ENCODE measurements around the gene TUBB.
"Not testable (repeated sequence)": the region's sequence is repeated elsewhere in the genome, so short reads cannot be mapped to it uniquely, and the experiment has no call there.

The TUBB gene

GRCh38 chr6:30719356-30719755 is 796 bp upstream of the TUBB start:
- no peak for DNase-seq

DNA sequence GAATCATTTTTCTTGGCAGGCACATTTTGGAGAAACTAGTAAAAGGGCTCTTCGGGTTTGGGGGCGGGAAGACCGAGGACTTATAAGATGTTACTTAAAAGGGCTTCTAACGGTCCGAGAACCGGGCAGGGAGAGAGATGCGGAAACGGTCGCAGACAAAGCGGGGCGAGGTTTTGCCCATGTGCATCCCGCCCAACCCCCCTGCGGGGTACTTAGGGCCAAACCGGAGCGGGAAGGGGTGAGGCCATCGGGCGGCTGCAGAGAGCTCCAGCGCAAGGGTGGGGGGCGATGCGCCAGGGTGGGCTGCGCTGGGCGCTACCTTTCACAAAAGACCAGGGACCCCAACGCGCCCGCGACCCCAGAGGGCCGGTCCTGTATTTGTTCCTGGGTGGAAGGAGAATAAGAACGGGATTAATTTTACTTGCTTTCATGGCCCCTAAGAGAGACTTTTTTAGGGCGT is 616 bp downstream of the TUBB start:
- DNase-seq, result peak; percentile 82

DNA sequence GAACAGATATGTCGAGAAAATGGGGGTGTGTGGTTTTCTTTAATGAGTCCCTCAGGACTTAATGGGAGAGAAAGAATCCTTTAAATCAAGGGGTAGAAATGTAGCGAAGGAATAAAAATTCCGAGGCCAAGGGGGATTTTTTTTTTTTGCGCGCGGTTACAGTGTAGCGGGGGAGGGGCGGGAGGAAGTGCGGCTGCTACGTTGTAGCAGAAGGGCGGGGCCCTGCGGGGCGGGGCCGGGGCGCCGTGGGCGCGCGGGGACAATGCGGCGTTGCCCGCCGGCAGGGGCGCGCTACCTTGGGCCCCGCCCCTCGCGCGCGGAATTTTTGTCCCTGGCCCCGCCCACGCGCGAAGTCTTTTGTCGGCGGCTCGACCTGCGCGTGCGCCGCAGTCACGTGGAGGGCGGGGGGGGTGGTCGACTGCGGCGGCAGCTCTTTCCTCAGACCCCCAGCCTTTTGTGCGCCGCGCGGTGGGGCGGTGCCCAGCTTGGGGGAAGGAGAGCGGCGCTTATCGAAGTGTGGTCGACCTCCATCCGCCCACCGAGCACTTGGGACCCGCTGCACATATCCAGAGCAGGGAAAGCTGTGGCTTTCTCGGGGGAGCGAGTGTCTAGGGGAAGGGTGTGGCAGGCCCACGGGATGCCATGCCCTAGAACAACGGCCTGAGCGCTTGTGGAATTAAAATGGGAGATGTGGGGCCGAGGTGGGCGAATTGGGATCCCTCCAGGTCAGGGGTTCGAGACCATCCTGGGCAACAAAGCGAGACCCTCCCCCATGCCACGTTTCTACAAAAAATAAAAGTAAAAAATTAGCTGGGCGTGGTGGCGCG is 1.3 kb downstream of the TUBB start:
- DNase-seq, result peak; percentile 92

DNA sequence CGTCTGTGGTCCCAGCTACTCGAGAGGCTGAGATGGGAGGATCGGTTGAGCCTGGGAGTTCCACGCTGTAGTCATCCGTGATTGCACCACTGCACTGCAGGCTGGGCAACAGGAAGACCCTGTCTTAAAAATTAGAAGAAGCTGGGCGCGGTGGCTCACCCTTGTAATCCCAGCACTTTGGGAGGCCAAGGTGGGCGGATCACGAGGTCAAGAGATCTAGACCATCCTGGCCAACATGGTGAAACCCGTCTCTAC is 1.8 kb downstream of the TUBB start:
- not testable (repeated sequence) for DNase-seq

DNA sequence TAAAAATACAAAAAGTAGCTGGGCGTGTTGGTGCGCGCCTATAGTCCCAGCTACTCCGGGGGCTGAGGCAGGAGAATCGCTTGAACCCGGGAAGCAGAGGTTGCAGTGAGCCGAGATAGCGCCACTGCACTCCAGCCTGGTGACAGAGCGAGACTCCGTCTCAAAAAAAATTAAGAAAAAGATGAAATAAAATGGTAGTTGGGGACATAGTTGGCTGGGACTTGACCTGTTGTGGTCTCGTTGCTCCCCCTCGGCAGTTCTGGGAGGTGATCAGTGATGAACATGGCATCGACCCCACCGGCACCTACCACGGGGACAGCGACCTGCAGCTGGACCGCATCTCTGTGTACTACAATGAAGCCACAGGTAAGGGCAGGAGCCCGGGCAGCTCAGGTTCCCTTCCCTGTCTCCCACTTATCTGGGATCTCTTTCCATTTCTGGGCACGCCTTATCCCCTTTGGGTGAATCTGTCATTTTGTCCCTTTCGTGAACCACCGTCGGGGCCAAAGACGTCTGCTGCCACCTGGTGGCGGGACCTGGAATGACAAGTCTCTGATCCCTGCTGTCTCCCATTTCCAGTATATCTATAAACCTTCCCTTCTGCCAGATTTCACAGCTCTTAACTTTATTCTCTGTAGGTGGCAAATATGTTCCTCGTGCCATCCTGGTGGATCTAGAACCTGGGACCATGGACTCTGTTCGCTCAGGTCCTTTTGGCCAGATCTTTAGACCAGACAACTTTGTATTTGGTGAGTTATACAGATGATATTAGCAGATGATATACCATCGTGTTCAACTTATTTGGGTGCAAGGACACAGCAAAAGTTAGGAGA is 2.3 kb downstream of the TUBB start:
- peak; percentile 87 for DNase-seq

- not testable (repeated sequence) for DNase-seq
These were observed 3.1 kb downstream of the TUBB start for GRCh38 chr6:30723159-30723842.

DNA sequence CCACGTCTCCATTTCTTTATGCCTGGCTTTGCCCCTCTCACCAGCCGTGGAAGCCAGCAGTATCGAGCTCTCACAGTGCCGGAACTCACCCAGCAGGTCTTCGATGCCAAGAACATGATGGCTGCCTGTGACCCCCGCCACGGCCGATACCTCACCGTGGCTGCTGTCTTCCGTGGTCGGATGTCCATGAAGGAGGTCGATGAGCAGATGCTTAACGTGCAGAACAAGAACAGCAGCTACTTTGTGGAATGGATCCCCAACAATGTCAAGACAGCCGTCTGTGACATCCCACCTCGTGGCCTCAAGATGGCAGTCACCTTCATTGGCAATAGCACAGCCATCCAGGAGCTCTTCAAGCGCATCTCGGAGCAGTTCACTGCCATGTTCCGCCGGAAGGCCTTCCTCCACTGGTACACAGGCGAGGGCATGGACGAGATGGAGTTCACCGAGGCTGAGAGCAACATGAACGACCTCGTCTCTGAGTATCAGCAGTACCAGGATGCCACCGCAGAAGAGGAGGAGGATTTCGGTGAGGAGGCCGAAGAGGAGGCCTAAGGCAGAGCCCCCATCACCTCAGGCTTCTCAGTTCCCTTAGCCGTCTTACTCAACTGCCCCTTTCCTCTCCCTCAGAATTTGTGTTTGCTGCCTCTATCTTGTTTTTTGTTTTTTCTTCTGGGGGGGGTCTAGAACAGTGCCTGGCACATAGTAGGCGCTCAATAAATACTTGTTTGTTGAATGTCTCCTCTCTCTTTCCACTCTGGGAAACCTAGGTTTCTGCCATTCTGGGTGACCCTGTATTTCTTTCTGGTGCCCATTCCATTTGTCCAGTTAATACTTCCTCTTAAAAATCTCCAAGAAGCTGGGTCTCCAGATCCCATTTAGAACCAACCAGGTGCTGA is 3.9 kb downstream of the TUBB start:
- not testable (repeated sequence) for DNase-seq

DNA sequence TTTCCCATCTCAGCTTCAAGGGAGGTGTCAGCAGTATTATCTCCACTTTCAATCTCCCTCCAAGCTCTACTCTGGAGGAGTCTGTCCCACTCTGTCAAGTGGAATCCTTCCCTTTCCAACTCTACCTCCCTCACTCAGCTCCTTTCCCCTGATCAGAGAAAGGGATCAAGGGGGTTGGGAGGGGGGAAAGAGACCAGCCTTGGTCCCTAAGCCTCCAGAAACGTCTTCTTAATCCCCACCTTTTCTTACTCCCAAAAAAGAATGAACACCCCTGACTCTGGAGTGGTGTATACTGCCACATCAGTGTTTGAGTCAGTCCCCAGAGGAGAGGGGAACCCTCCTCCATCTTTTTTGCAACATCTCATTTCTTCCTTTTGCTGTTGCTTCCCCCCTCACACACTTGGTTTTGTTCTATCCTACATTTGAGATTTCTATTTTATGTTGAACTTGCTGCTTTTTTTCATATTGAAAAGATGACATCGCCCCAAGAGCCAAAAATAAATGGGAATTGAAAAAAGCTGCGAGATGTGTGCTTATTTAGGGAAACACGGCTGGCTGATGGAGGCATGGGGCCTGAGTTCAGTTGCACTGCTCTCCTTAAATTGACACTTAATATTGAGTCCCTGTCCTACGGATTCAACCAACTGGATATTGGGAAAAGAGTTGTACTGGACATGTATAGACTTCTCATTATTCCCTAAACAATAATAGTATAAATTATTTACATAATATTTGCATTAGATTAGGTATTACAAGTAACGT is 4.9 kb downstream of the TUBB start:
- no peak for DNase-seq

GRCh38 chr6:30725713-30726505 is 5.8 kb downstream of the TUBB start:
- DNase-seq, result no peak

DNA sequence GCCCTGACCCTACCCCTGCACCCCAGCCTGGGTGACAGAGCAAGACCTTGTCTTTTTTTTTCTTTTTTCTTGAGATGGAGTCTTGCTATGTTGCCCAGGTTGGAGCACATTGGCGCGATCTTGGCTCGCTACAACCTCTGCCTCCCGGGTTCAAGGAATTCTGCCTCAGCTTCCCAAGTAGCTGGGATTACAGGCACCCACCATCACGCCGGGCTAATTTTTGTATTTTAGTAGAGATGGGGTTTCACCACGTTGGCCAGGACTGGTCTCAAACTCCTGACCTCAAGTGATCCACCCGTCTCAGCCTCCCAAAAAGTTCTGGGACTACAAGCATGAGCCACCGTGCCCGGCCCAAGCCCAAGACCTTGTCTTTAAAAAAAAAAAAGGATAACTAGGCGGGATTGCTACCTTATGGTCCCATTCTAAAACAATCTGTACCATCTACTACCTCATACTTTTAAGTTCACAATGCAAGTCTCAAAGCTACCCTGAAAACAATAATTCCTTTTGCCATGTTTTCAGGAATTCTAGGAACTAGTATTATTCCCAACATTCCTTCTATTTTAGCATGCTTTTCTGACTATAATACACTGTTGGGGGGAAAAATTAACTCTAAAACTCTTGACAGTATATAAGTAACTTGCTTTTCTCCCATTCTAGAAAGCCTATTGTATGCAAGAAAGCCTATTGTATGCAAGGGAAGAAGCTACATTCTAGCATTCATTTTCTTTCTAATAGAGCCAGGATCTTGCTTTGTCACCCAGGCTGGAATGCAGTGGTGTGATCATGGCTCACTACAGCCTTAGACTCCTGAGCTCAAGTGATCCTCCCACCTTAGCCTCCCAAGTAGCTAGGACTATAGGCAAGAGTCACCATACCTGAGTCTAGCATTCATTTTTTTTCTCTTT is 6.6 kb downstream of the TUBB start:
- DNase-seq, result no peak

DNA sequence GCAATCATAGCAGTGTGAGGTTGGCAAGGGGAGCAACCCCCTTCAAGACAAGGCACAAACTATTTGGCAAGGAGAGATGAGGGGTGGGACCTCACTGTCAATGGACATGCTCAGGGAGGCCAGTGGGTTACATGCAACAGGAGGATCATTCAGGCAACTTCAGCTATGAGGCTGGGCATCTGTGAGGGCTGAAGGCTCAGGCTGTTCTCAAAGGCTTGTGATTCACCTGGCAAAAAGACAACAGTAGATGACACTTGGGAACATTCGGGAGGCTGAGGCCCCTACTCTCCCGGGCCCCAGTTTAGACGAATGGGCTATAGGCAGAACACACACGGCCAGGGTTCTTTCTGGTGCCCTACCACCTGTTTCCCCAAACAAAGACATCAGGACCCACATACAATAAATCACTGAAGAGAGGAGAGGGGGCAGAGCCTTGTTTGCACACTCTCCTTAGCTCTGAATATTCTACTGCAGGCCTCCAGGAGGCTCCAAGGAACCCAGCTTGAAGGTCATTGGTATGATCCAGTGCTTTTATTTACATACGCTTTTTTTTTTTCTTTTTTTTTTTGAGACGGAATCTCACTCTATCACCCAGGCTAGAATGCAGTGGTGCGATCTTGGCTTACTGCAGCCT is 7.9 kb downstream of the TUBB start:
- no peak for DNase-seq

DNA sequence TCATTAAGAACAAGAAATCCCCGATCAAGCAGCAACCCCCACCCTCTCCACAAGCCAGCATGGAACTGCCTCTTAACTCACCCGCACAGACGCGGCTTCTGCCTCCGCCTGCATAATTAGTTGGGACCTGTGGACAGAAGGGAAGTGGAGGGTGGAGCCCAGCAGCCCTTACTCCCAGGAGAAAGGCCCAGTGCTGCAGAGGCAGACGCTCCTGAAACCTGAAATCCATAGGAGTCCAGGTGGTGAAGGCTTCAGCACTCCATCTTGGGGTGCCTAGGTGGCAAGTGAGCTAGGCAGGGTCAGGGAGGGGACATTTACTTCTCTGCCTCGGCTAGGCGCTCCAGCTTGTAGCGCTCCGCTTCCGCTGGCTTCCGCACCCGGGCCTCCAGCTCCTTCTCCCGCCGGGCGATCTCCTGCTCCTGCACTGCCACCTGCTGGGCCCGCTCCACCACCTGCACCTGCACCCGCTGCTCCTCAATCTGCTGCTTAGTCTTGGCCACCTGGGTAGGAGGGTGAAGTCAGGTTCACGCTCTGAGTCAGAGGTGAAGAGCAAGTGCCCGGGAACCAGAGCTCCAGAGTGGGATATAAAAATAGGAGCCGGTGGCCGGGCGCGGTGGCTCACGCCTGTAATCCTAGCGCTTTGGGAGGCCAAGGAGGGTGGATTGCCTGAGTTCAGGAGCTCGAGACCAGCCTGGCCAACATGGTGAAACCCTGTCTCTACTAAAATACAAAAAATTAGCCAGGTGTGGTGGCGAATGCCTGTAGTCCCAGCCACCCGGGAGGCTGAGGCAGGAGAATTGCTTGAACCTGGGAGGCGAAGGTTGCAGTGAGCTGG is 10.7 kb downstream of the TUBB start:
- DNase-seq, result peak; percentile 75

DNA sequence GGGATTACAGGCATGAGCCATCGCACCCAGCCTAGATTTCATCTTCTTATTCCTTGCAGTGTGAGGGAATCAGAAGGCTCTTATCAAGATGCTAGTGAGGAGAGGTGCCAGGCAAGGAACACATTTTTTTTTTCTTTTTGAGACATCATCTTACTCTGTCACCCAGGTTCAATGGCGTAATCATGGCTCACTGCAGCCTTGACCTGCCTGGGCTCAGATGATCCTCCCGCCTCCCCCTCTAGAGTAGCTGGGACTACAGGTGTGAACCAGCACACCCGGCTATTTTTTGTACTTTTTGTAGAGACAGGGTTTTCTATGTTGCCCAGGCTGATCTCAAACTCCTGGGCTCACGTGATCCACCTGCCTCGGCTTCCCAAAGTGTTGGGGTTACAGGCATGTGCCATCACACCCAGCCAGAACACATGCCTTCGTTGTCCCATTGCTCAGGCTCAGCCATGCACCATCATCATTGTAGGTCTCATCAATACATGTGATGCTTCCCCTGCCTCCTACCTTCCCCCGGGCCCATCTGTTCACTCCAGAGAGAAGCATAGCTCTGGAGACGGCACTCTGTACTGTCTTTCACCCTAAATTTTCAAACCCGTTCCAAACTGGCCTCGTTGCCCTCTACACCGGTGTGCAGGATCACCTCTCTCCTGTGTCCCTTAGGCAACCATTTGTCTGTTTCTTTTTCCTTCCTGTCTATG is 12.2 kb downstream of the TUBB start:
- DNase-seq, result no peak

DNA sequence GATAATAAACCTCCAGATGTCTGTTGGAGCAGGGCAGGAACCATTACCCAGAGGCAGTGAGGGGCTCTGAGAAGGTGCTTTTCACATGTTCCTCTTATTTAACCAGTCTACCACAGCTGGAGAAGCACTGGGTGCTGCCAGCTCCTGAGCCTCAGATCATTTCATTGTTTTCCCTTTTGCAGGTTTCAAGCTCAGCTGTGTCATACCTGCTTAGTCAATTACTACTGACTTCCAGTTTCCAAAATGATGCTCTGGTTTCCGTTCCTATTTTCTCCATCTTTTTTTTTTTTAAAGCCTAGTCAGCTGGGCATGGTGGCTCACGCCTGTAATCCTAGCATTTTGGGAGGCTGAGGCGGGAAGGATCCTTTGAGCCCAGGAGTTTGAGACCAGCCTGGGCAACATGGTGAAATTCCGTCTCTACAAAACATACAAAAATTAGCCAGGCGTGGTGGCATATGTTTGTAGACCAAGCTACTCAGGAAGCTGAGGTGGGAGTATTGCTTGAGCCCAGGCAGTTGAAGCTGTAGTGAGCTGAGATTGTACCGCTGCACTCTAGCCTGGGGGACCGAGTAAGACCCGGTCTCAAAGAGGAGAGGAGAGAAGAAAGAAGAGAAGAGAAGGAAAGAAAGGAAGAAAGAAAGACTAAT is 15.6 kb downstream of the TUBB start:
- no peak for DNase-seq

DNA sequence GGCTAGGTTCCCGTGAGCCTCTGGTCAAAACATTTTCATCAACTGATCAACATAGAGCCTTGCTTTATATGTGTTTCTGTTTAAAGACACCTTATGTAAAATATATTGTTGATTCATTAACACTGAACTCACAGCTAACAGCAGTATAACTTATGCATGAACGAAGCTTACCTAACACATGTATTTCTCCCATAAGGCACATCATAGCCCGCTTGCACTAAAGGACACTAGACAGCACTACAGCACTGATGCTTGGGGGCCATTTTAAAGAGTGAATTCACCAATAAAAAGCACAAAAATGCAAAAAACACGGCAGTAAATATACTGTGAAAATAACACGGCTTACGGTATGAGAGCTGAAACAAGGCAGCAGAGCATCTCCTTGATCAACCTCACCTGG is 18.4 kb downstream of the TUBB start:
- no peak for DNase-seq

- DNase-seq, result no peak
These were observed 20.4 kb downstream of the TUBB start for GRCh38 chr6:30740540-30740870.

- DNase-seq, result no peak
These were observed 21.1 kb downstream of the TUBB start for GRCh38 chr6:30741063-30741779.
